Measurements from ENCODE around the gene SLC38A4. TPM values are rescaled to one million over a fixed set of nuclear protein-coding genes. Genes with fewer than 3 reads are reported as not detected.

SLC38A4 gene
- total RNA-seq, 2 donors from 2014 or later = 0.06 TPM; not detected in 1

DNA sequence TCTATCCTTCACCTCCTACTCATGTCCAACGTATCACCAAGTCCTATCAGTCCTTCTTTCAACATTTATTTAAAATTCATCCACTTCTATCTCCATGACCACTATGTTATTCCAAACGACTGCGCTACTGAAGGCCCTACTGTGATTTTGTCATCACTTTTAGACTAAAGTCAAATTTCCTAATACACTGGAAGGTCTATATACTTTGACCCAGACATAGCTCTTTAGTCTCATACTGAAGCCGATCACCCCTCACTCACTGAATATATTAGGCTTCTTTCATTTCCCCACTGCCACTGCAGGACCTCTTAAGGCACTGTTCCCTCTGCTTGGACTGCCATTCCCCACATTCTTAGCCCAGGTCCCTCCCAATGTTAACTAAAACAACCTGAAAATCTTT lies 25.6 kb downstream of the SLC38A4 start:
- H3K4me3 Mint-ChIP-seq = no peak overlapping the region
- peaks cover 23% of the 10 kb centered on the region for H3K27me3 Mint-ChIP-seq

DNA sequence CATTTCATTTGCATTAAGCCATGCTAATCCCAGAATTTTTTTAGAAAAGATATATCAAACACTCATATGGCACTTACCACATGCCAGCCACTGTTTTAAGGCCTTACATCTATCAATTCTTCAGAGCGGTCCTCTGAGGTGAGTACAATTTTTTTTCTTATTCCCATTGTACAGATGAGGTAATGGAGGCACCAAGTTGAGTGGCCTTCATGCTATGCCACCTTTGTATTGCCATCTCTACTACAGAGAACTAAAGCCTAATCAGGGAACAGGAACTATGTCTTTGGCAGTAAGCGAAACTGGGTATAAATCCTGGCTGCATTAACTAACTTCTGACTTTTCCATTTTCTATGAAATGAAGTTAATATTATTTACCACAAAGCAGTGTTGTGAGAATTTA lies 27.1 kb downstream of the SLC38A4 start:
- peaks cover 23% of the 10 kb centered on the region for H3K27me3 Mint-ChIP-seq
- no peaks in the 10 kb centered on the region for H3K9me3 Mint-ChIP-seq
- H3K4me3 Mint-ChIP-seq = no peak overlapping the region
- H3K27ac Mint-ChIP-seq = no peak overlapping the region
- ATAC-seq (replicated peaks) = no peak
- H3K36me3 Mint-ChIP-seq (ENCODE audit: low read depth) = no peaks in the 10 kb centered on the region
- no peaks in the 10 kb centered on the region for H3K4me1 Mint-ChIP-seq

More for the DNA sequence above, 25.6 kb downstream of the SLC38A4 start:
- Mint-ChIP-seq H3K9me3 (no peaks in the 10 kb centered on the region), H3K4me1 (no peaks in the 10 kb centered on the region), H3K27ac (no peak overlapping the region), H3K36me3 (ENCODE audit: low read depth) (no peaks in the 10 kb centered on the region)
- no peak for ATAC-seq (replicated peaks)

- Mint-ChIP-seq H3K9me3 (no peaks in the 10 kb centered on the region), H3K27me3 (peaks cover 26% of the 10 kb centered on the region), H3K36me3 (ENCODE audit: low read depth) (no peaks in the 10 kb centered on the region), H3K4me3 (no peak overlapping the region), H3K27ac (no peak overlapping the region), H3K4me1 (no peaks in the 10 kb centered on the region)
- ATAC-seq (replicated peaks) = no peak
These were observed 27.7 kb downstream of the SLC38A4 start for GRCh38 chr12:46798056-46798455.

DNA sequence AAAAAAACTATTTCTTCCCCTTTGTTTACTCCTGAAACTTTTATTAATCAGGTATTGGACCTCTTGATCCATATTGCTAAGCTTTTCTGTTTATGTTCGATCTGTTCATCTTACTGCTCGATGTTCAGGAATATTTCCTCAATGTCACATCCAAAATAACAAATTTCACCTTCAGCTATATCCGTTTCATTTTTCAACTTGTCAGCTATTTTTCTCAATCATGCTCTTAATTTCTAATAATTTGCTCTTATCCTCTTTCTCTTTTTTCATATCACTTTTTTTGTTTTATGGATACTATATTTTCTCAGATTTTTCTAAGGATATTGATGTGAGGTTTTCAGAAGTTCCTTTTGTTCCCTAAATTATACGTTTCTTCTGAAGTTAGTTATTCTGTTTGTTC lies 29.8 kb downstream of the SLC38A4 start:
- Mint-ChIP-seq H3K27me3 (peaks cover 37% of the 10 kb centered on the region), H3K4me3 (no peak overlapping the region), H3K9me3 (no peaks in the 10 kb centered on the region), H3K36me3 (ENCODE audit: low read depth) (no peaks in the 10 kb centered on the region), H3K27ac (no peak overlapping the region), H3K4me1 (no peaks in the 10 kb centered on the region)
- ATAC-seq (replicated peaks) = no peak

GRCh38 chr12:46794593-46795190 lies 31.1 kb downstream of the SLC38A4 start:
- peaks cover 31% of the 10 kb centered on the region for H3K27me3 Mint-ChIP-seq
- H3K9me3 Mint-ChIP-seq = no peaks in the 10 kb centered on the region
- H3K27ac Mint-ChIP-seq = peak overlapping the region; percentile 83
- no peaks in the 10 kb centered on the region for H3K4me1 Mint-ChIP-seq
- no peaks in the 10 kb centered on the region for H3K36me3 Mint-ChIP-seq (ENCODE audit: low read depth)
- peak overlapping the region; percentile 22 for H3K4me3 Mint-ChIP-seq
- peak; percentile 94 for ATAC-seq (replicated peaks)

DNA sequence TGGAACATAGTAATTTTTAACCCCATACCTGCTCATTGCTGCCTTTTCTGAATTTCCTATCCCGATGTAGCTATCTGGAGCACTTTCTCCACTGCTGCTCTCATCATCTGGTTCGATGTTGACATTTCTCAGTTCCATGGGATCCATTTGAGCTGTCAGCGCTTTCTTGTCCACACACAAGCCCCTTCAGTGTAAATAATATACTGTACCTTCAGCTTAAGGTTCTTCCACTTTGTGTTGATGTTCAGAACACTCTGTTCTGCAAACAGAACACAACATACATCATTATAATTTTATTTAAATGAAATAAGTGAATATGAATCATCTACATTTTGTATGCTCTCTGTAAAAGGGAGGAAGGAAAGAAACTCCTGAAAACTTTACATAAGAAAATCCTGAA lies 32.9 kb downstream of the SLC38A4 start:
- Mint-ChIP-seq H3K4me3 (no peak overlapping the region), H3K36me3 (ENCODE audit: low read depth) (no peaks in the 10 kb centered on the region), H3K27me3 (peaks cover 26% of the 10 kb centered on the region), H3K27ac (no peak overlapping the region), H3K9me3 (no peaks in the 10 kb centered on the region), H3K4me1 (peaks cover 5% of the 10 kb centered on the region)
- no peak for ATAC-seq (replicated peaks)

DNA sequence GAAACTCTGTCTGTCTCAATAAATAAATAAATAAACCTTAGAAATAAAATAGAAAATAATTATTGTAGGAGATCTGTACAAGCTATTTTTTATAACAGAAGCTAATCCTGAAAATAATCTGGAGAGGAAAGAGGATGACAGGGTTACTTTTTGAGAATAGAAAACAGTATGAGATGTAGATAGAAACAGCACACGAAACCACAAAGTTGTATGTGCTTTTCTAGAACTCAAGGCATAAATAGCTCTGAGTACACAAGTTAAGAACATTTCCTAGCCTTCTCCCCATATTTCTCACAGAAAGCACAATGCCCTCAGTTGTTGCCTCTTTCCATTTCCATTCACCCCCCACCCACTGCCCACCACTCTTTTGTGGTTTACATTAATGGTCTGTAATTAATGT lies 35.7 kb downstream of the SLC38A4 start:
- no peak for ATAC-seq (replicated peaks)
- peaks cover 17% of the 10 kb centered on the region for H3K27me3 Mint-ChIP-seq
- H3K4me1 Mint-ChIP-seq = peaks cover 5% of the 10 kb centered on the region
- H3K9me3 Mint-ChIP-seq = no peaks in the 10 kb centered on the region
- no peak overlapping the region for H3K4me3 Mint-ChIP-seq
- H3K27ac Mint-ChIP-seq = no peak overlapping the region
- no peaks in the 10 kb centered on the region for H3K36me3 Mint-ChIP-seq (ENCODE audit: low read depth)

DNA sequence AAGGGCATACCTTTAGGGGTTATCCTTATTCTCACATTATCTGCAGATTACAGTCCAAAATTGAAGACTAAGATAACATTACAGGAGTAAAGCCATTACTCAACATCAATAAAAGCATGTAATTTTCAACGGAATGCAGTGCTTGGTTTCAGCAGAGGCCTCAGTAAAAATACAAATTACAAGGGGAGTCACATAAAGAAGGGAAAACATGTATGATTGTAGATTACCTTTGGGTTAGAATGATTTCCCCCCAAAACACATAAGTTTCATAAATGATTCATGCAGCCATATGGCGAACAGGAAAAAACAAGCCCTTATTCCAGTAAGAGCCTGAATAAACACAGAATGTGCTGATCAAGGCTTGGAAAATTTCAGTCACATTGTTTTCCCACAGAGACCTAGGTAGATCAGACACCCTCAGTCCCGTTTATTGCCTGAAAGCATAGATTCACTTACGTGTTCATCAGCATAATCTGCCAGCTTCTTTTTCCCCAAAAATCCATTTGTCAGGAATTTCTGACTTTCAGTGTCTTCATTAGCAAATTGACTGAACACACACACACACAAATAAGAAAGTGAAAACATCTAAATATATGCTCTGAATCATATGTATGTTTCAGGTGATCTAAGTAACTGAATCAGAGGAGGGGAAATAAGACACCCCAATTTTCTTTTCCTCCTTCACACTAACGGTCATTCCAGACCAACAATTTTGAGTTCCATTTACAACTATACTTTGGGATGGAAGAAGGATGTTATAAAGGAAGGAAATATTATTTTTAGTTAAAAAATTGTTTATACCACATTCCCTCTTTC lies 37.5 kb downstream of the SLC38A4 start:
- H3K36me3 Mint-ChIP-seq (ENCODE audit: low read depth) = no peaks in the 10 kb centered on the region
- peaks cover 21% of the 10 kb centered on the region for H3K27me3 Mint-ChIP-seq
- H3K4me1 Mint-ChIP-seq = peaks cover 6% of the 10 kb centered on the region
- H3K9me3 Mint-ChIP-seq = no peaks in the 10 kb centered on the region
- H3K27ac Mint-ChIP-seq = peak overlapping the region; percentile 47
- no peak overlapping the region for H3K4me3 Mint-ChIP-seq
- ATAC-seq (replicated peaks) = peak; percentile 75

DNA sequence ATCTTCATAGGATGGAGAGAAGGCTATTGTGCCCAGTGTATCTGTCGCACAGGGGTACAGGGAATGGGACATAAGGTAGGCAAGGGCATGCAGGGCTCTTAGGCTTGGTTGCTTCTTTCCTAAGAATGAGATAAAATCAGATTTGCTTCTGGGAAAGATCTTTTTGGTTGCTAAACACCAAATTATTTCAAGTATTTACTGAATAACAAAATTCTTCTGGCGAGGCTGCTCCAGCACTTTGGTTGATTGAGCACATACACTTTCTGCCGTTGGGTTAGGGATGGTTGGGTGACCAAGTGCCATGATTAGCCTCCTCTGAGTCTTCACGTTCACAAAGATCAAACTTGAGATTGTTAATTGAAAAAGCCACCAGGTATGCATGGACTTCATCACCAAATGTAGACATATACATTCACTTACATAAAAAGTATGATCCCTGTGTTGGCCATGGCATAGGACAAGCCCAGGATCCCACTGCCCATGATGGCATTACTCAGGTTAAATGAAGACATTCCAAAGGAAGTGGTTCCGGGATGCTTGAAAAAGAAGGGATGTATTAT lies 38.2 kb downstream of the SLC38A4 start:
- no peak for ATAC-seq (replicated peaks)
- Mint-ChIP-seq H3K9me3 (no peaks in the 10 kb centered on the region), H3K4me3 (no peak overlapping the region), H3K27me3 (peaks cover 22% of the 10 kb centered on the region), H3K36me3 (ENCODE audit: low read depth) (no peaks in the 10 kb centered on the region), H3K27ac (peak overlapping the region; percentile 47), H3K4me1 (peaks cover 9% of the 10 kb centered on the region)

DNA sequence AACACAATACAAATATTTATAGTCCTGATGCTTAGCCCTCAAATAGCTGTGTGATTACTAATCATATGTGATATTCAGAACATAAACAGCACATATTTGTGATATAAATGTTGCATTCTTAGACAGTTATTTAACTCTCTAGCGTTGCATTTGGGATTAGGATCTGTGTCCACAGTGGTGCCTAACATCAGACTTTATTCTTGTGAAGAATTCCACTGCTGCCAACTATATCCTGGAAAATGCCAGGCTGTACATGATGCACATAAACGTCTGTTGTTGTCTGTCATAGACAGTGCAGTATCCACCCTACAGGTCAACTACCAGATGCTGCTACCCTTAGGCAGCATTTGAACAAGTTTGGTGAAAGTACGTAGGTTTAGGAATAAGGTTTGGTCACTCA lies 39.0 kb downstream of the SLC38A4 start:
- Mint-ChIP-seq H3K9me3 (no peaks in the 10 kb centered on the region), H3K4me1 (peaks cover 9% of the 10 kb centered on the region), H3K36me3 (ENCODE audit: low read depth) (no peaks in the 10 kb centered on the region), H3K27me3 (peaks cover 18% of the 10 kb centered on the region), H3K27ac (no peak overlapping the region), H3K4me3 (no peak overlapping the region)
- no peak for ATAC-seq (replicated peaks)

- no peak for ATAC-seq (replicated peaks)
- Mint-ChIP-seq H3K27me3 (peaks cover 14% of the 10 kb centered on the region), H3K4me3 (no peak overlapping the region), H3K9me3 (no peaks in the 10 kb centered on the region), H3K36me3 (ENCODE audit: low read depth) (no peaks in the 10 kb centered on the region), H3K27ac (no peak overlapping the region), H3K4me1 (peaks cover 9% of the 10 kb centered on the region)
These were observed 40.4 kb downstream of the SLC38A4 start for GRCh38 chr12:46785382-46785781.

DNA sequence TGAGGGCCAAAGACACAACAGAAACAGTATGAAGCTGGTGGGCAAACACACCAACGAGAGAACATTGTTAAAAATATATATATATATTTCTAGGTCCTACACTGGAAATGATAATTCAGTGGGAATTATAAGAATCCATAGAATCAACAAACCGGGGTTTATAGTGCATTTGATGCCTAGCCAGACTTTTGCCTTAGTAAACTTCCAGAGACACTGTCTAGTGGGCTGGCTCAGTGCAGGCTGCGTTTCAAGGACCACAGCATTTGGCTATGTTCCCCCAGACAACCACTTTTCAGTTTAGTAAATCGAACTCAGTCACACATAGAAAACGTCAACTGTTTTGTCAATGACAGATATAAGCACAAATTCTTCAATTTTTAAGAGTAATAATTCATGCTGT lies 41.9 kb downstream of the SLC38A4 start:
- Mint-ChIP-seq H3K4me1 (peaks cover 9% of the 10 kb centered on the region), H3K27me3 (peaks cover 18% of the 10 kb centered on the region), H3K9me3 (no peaks in the 10 kb centered on the region), H3K4me3 (no peak overlapping the region), H3K36me3 (ENCODE audit: low read depth) (no peaks in the 10 kb centered on the region), H3K27ac (no peak overlapping the region)
- ATAC-seq (replicated peaks) = no peak

DNA sequence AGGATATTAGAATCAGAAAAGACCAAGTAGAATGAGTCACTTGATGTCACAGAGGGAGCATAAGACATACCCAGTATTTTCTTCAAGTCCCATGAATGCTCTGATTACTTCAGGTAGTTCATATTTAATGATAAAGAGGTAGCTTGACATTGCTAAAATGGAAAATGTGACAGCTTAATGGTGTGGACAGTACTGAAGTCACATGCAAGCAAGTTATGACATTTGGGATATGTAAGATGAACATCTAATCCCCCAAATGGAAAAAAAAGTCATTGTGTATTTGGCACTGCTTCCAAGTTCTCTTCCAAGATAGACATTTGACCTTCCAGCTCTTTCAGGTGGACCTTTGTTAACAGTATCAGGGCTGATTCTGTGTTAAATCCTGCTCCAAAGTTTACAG lies 45.9 kb downstream of the SLC38A4 start:
- Mint-ChIP-seq H3K36me3 (ENCODE audit: low read depth) (no peaks in the 10 kb centered on the region), H3K9me3 (no peaks in the 10 kb centered on the region), H3K27me3 (peaks cover 15% of the 10 kb centered on the region), H3K4me3 (no peak overlapping the region), H3K27ac (no peak overlapping the region), H3K4me1 (peaks cover 4% of the 10 kb centered on the region)
- ATAC-seq (replicated peaks) = no peak

- H3K4me1 Mint-ChIP-seq = peaks cover 4% of the 10 kb centered on the region
- H3K9me3 Mint-ChIP-seq = no peaks in the 10 kb centered on the region
- H3K27ac Mint-ChIP-seq = no peak overlapping the region
- peaks cover 15% of the 10 kb centered on the region for H3K27me3 Mint-ChIP-seq
- H3K4me3 Mint-ChIP-seq = no peak overlapping the region
- ATAC-seq (replicated peaks) = no peak
- no peaks in the 10 kb centered on the region for H3K36me3 Mint-ChIP-seq (ENCODE audit: low read depth)
These were observed 46.7 kb downstream of the SLC38A4 start for GRCh38 chr12:46779063-46779462.

DNA sequence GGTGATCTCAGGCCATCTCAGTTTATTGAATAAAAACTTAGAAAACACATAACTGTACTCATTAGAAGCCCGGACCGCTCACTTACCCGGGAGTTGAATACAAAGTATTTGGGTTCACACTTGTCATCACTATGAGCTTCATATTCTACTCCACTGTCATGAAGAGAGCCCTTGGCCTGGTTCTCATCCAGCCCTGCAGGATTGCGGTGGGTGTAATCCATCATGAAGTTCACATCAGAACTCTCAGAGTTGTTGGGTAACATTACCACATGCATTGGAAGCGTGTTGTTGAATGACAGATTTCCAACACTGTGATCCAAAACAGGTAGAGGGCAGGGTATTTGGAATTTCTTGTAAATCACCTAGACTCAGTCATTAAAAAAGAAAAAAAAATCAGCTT lies 47.4 kb downstream of the SLC38A4 start:
- H3K36me3 Mint-ChIP-seq (ENCODE audit: low read depth) = no peaks in the 10 kb centered on the region
- H3K4me1 Mint-ChIP-seq = peaks cover 4% of the 10 kb centered on the region
- H3K9me3 Mint-ChIP-seq = no peaks in the 10 kb centered on the region
- ATAC-seq (replicated peaks) = no peak
- H3K4me3 Mint-ChIP-seq = no peak overlapping the region
- H3K27me3 Mint-ChIP-seq = peaks cover 17% of the 10 kb centered on the region
- H3K27ac Mint-ChIP-seq = no peak overlapping the region
